ENCODE data around the gene CFAP20DC. TPM values are rescaled to one million over a fixed set of nuclear protein-coding genes. Genes with fewer than 3 reads are reported as not detected.

CFAP20DC gene
- total and polyA plus RNA-seq, 2 of the 8 experiments (the other 6 are each of a cell fraction or from before 2014, with no cell fraction given): 2.2 to 2.8 TPM

GRCh38 chr3:59064276-59064675, 14.5 kb upstream of the CFAP20DC start:
- no peak overlapping the region for H2BK15ac ChIP-seq (ENCODE audit: low read length)
- no peaks in the 10 kb centered on the region for H3K23me2 ChIP-seq (ENCODE audit: low read depth, low read length)
- no peak overlapping the region for H3K56ac ChIP-seq (replicated peaks; ENCODE audit: insufficient read length, low read depth, low read length)
- no peak overlapping the region for H4K91ac ChIP-seq (replicated peaks; ENCODE audit: insufficient read length, low read length)
- H3K4me2 ChIP-seq (ENCODE audit: insufficient read depth in 1 of 2, low read depth in 2 of 2, low read length in 2 of 2): no peak overlapping the region
- H3K79me1 ChIP-seq (ENCODE audit: low read depth, low read length): no peaks in the 10 kb centered on the region
- H3K9me3 ChIP-seq (ENCODE audit: insufficient read depth in 2 of 2, low read depth in 1 of 2, low read length in 1 of 2): no peaks in the 10 kb centered on the region
- H3K4me3 ChIP-seq (ENCODE audit: extremely low read depth in 1 of 4, insufficient read depth in 2 of 4, low read depth in 3 of 4, low read length in 4 of 4): no peak overlapping the region
- no peak overlapping the region for H4K5ac ChIP-seq (ENCODE audit: insufficient read length, low read depth, low read length)
- H3K18ac ChIP-seq (ENCODE audit: extremely low read depth, low read length): no peak overlapping the region
- CTCF ChIA-PET (ENCODE audit: partially characterized antibody): interaction anchor here (0.6 to 4.0 kb wide), 10 partner anchors 11 to 422 kb away, joined by 3 to 29 read pairs (median 4); no protein-coding TSS in a partner anchor
- FAIRE-seq (peak; percentile 88), DNase-seq (ENCODE audit: low read depth in 1 of 2, low spot score in 2 of 2) (peak in 1 of 2 experiments; percentile 50)
- H2BK20ac ChIP-seq (ENCODE audit: low read length): no peak overlapping the region
- 0 out of 2 replicates have a peak overlapping the region, but pooled peaks have one; percentile 90 for H2BK12ac ChIP-seq (ENCODE audit: low read depth, low read length)
- no peaks in the 10 kb centered on the region for H4K20me1 ChIP-seq (replicated peaks in 1 of 2; ENCODE audit: control insufficient read depth in 1 of 2, insufficient read depth in 2 of 2, low read length in 2 of 2)
- no peak overlapping the region for H3K14ac ChIP-seq (ENCODE audit: insufficient read length)
- H2BK5ac ChIP-seq (ENCODE audit: low read depth, low read length): 0 out of 2 replicates have a peak overlapping the region, but pooled peaks have one; percentile 26
- no peaks in the 10 kb centered on the region for H3K27me3 ChIP-seq (replicated peaks in 1 of 4; ENCODE audit: control insufficient read depth in 3 of 4, extremely low read depth in 1 of 4, insufficient read depth in 3 of 4, low read length in 3 of 4)
- 82% methylated on average over 2 of the region's 2 CpGs; no CpG with 5 or more reads in 1 of the 2 experiments for WGBS, 2 experiments (ENCODE audit: extremely low coverage in 1 of 2, insufficient coverage in 1 of 2, insufficient read length in 1 of 2, insufficient replicate concordance in 2 of 2, low coverage in 1 of 2, low lambda C conversion rate in 2 of 2, missing lambda C conversion rate in 1 of 2)
- H3K27ac ChIP-seq (ENCODE audit: low read depth, low read length): no peak overlapping the region
- TF ChIP-seq RBBP5 (IDR thresholded peaks at IDR 0.05; ENCODE audit: borderline replicate concordance, low read depth, low read length) (no peak), BRCA1 (IDR thresholded peaks at IDR 0.05; ENCODE audit: low read depth, low read length) (no peak), RAD21 (IDR thresholded peaks at IDR 0.05 in 1 of 2, conservative IDR thresholded peaks at IDR 0.05 in 1 of 2; ENCODE audit: low read depth in 2 of 2, low read length in 2 of 2) (peak; percentile 44 to 58; a peak in 3 of 4 replicates), TEAD4 (IDR thresholded peaks at IDR 0.05; ENCODE audit: low read depth, low read length) (no peak), CEBPB (IDR thresholded peaks at IDR 0.05; ENCODE audit: low read depth, low read length) (no peak), SRF (IDR thresholded peaks at IDR 0.05; ENCODE audit: low read depth, low read length) (no peak), YY1 (IDR thresholded peaks at IDR 0.05; ENCODE audit: low read depth, low read length) (no peak)
- TF ChIP-seq, protein P1, sequence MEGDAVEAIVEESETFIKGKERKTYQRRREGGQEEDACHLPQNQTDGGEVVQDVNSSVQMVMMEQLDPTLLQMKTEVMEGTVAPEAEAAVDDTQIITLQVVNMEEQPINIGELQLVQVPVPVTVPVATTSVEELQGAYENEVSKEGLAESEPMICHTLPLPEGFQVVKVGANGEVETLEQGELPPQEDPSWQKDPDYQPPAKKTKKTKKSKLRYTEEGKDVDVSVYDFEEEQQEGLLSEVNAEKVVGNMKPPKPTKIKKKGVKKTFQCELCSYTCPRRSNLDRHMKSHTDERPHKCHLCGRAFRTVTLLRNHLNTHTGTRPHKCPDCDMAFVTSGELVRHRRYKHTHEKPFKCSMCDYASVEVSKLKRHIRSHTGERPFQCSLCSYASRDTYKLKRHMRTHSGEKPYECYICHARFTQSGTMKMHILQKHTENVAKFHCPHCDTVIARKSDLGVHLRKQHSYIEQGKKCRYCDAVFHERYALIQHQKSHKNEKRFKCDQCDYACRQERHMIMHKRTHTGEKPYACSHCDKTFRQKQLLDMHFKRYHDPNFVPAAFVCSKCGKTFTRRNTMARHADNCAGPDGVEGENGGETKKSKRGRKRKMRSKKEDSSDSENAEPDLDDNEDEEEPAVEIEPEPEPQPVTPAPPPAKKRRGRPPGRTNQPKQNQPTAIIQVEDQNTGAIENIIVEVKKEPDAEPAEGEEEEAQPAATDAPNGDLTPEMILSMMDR (IDR thresholded peaks at IDR 0.05; ENCODE audit: control extremely low read depth in 1 of 3, insufficient read depth in 1 of 3, low read depth in 1 of 3, low read length in 3 of 3): peak; percentile 34 to 51 (median 43)
- TF ChIP-seq, protein P2, sequence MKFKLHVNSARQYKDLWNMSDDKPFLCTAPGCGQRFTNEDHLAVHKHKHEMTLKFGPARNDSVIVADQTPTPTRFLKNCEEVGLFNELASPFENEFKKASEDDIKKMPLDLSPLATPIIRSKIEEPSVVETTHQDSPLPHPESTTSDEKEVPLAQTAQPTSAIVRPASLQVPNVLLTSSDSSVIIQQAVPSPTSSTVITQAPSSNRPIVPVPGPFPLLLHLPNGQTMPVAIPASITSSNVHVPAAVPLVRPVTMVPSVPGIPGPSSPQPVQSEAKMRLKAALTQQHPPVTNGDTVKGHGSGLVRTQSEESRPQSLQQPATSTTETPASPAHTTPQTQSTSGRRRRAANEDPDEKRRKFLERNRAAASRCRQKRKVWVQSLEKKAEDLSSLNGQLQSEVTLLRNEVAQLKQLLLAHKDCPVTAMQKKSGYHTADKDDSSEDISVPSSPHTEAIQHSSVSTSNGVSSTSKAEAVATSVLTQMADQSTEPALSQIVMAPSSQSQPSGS (IDR thresholded peaks at IDR 0.05; ENCODE audit: low read length): no peak
- POLR2A ChIA-PET (ENCODE audit: partially characterized antibody): no interaction called here
- peak overlapping the region; percentile 24; the same call in 1 of the 2 replicates for H2AFZ ChIP-seq (ENCODE audit: low read length)
- no peak overlapping the region for H2BK120ac ChIP-seq (replicated peaks; ENCODE audit: low read depth, low read length)
- no peak overlapping the region for H4K8ac ChIP-seq (ENCODE audit: extremely low read depth, insufficient read depth, low read length)
- H3K79me2 ChIP-seq (ENCODE audit: control insufficient read depth in 1 of 2, insufficient read depth in 2 of 2, low read length in 2 of 2): no peaks in the 10 kb centered on the region
- H3K4me1 ChIP-seq (replicated peaks in 1 of 4; ENCODE audit: control insufficient read depth in 3 of 4, insufficient read depth in 4 of 4, low read length in 3 of 4): peaks cover 0 to 2% (median 0%) of the 10 kb centered on the region in 4 experiments; a peak in 2 of 7 replicates
- H2AK5ac ChIP-seq (ENCODE audit: low read depth, low read length): no peak overlapping the region
- H3K4ac ChIP-seq (replicated peaks; ENCODE audit: insufficient read length, low read depth, low read length): no peak overlapping the region
- H3K36me3 ChIP-seq (ENCODE audit: control insufficient read depth in 2 of 4, insufficient read depth in 4 of 4, low read length in 3 of 4): no peaks in the 10 kb centered on the region
- H3K23ac ChIP-seq (ENCODE audit: insufficient read length): no peak overlapping the region
- H3K9ac ChIP-seq (replicated peaks in 1 of 4; ENCODE audit: extremely low read depth in 1 of 4, low read depth in 3 of 4, low read length in 3 of 4): no peak overlapping the region

Data from H1 (cell line).